PC-9 (cell line): ENCODE data around the gene NOC2L.

Experiments used
- CTCF ChIP-seq: fragments of 200-600 bp; sonication (generic); conservative IDR thresholded peaks from 2 replicates; pipeline ENCODE4 v1.6.1; 2017; ENCODE audit warnings: mixed run types, antibody characterized with exemption, mild to moderate bottlenecking, moderate library complexity
- EZH2 ChIP-seq: fragments of 200-600 bp; sonication (generic); IDR thresholded peaks from 2 replicates; pipeline ENCODE4 v1.8.0; 2017; ENCODE audit warnings: antibody characterized with exemption, low read depth

- TF ChIP-seq CTCF (no peak), EZH2 (no peak)
Observed at GRCh38 chr1:967466-968343, 8.6 kb upstream of the NOC2L start.
